Activated T-cell treated with anti-CD3 and anti-CD28 coated beads for 48 hours (primary cell): ENCODE measurements around the gene UBL7.
"Not testable (repeated sequence)": the region's sequence is repeated elsewhere in the genome, so short reads cannot be mapped to it uniquely, and the experiment has no call there.

ENCODE experiments used
- DNase-seq: peaks from one replicate; pipeline ENCODE4 v3.0.0-alpha.2; 2020; ENCODE audit warnings: low read depth

UBL7 gene

GRCh38 chr15:74460871-74461846 lies at the start of gene UBL7:
Gene UBL7 (minus strand): TSS chr15:74461160. CDS start chr15:74458867, 2,293 bp downstream.
- peak; percentile 96 for DNase-seq

GRCh38 chr15:74506515-74506840 lies 45.5 kb upstream of the UBL7 start:
- DNase-seq, result no peak

GRCh38 chr15:74505837-74506514 lies 45.0 kb upstream of the UBL7 start:
- no peak for DNase-seq

- no peak for DNase-seq
Observed at GRCh38 chr15:74504836-74505235, 43.9 kb upstream of the UBL7 start.

GRCh38 chr15:74504418-74504817 lies 43.5 kb upstream of the UBL7 start:
- DNase-seq, result no peak

- no peak for DNase-seq
Observed at GRCh38 chr15:74502301-74502700, 41.3 kb upstream of the UBL7 start.

GRCh38 chr15:74500401-74500800 lies 39.4 kb upstream of the UBL7 start:
- no peak for DNase-seq

- DNase-seq, result no peak
Observed at GRCh38 chr15:74499366-74499765, 38.4 kb upstream of the UBL7 start.

GRCh38 chr15:74497584-74497983 lies 36.6 kb upstream of the UBL7 start:
- no peak for DNase-seq

GRCh38 chr15:74496648-74497047 lies 35.7 kb upstream of the UBL7 start:
- no peak for DNase-seq

GRCh38 chr15:74490339-74490689 lies 29.4 kb upstream of the UBL7 start:
- DNase-seq, result no peak

- DNase-seq, result peak; percentile 61
Observed at GRCh38 chr15:74489518-74490338, 28.8 kb upstream of the UBL7 start.

- DNase-seq, result no peak
Observed at GRCh38 chr15:74488776-74489175, 27.8 kb upstream of the UBL7 start.

- no peak for DNase-seq
Observed at GRCh38 chr15:74482661-74483060, 21.7 kb upstream of the UBL7 start.

GRCh38 chr15:74480364-74480763 lies 19.4 kb upstream of the UBL7 start:
- DNase-seq, result not testable (repeated sequence)

- DNase-seq, result not testable (repeated sequence)
Observed at GRCh38 chr15:74471621-74472020, 10.7 kb upstream of the UBL7 start.

- DNase-seq, result no peak
Observed at GRCh38 chr15:74470631-74471395, 9.9 kb upstream of the UBL7 start.

GRCh38 chr15:74468341-74469032 lies 7.5 kb upstream of the UBL7 start:
- DNase-seq, result no peak

GRCh38 chr15:74466570-74466969 lies 5.6 kb upstream of the UBL7 start:
- no peak for DNase-seq

GRCh38 chr15:74464897-74465296 lies 3.9 kb upstream of the UBL7 start:
- DNase-seq, result no peak

GRCh38 chr15:74464216-74464615 lies 3.3 kb upstream of the UBL7 start:
- DNase-seq, result no peak
